ENCODE results near the gene IPO4.

The IPO4 gene

DNA sequence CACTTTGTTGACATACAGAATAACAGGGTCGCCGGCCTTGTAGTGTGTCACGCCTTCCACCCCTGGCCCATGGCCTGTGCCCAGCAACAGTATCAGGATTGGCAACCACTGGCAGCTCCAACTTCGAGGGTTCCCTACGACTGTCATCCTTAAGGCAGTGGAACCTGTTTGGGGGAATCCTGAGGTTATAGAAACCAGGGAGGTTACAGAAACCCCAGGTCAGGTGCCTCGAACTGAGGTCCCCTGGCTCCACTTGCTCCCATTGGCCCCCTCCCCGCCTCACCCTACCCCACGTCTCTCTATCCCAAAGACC, 6.2 kb upstream of the IPO4 start:
- TF ChIP-seq, protein P1, sequence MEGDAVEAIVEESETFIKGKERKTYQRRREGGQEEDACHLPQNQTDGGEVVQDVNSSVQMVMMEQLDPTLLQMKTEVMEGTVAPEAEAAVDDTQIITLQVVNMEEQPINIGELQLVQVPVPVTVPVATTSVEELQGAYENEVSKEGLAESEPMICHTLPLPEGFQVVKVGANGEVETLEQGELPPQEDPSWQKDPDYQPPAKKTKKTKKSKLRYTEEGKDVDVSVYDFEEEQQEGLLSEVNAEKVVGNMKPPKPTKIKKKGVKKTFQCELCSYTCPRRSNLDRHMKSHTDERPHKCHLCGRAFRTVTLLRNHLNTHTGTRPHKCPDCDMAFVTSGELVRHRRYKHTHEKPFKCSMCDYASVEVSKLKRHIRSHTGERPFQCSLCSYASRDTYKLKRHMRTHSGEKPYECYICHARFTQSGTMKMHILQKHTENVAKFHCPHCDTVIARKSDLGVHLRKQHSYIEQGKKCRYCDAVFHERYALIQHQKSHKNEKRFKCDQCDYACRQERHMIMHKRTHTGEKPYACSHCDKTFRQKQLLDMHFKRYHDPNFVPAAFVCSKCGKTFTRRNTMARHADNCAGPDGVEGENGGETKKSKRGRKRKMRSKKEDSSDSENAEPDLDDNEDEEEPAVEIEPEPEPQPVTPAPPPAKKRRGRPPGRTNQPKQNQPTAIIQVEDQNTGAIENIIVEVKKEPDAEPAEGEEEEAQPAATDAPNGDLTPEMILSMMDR (IDR thresholded peaks at IDR 0.05): no peak
- no peak for TF ChIP-seq ZFX (IDR thresholded peaks at IDR 0.05; ENCODE audit: borderline replicate concordance)
- peak overlapping the region; percentile 92 for H3K27ac ChIP-seq

DNA sequence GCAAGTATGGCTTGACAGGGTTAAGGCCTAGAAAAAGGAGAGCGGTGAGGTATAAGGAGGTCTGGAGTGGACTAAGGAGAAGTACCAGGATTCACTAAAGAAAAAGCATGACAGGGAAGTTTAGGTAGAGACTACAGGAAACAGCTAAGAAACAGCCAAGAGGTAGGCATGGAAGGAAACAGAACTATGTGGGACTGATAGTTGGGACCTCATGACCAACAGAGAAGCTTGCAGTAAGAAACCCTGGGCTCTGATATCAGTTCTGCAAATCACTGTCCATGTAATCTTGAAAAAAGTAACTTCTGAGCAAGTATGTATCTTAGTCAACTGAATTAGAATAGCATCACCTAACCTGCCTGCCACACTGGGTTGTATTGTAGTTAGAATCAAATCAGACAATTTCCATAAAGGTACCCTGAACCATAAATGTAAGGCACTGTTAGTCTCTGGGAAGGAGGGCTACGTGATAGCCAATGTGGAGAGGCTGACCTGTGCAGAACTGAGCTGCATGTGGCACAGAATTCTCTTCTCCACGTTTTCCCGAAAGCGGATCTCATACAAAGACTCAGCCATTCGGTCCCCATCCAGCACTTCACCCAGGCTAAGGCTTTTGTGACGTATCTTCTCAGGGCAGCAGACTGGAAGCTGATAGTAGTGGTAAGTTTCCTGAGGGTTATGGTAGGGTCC, 5.7 kb upstream of the IPO4 start:
- peak overlapping the region; percentile 92 for H3K27ac ChIP-seq
- TF ChIP-seq ZFX (IDR thresholded peaks at IDR 0.05; ENCODE audit: borderline replicate concordance): no peak
- TF ChIP-seq, protein P1 (IDR thresholded peaks at IDR 0.05): no peak

DNA sequence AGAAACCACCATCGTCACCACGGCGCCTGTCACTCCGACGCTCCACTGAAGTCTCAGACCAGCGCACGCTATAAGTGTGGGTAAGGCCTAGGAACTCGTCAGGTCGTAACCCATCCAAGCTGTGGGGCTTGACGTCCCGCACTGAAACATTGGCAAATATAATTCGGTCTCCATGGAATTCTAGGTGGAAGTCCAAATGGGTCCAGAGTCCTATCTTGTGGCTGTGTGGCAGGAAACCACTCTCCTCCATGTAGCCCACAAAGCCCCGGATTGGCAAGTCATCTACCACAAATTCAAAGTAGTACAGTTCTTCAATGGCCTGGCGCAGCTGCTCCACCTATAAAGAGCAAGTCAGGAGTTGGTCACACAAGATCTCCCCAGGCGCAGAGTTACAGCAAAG, 4.3 kb upstream of the IPO4 start:
- TF ChIP-seq, protein P1 (IDR thresholded peaks at IDR 0.05): no peak
- TF ChIP-seq ZFX (IDR thresholded peaks at IDR 0.05; ENCODE audit: borderline replicate concordance): no peak
- H3K27ac ChIP-seq: no peak overlapping the region

GRCh38 chr14:24190416-24190815, 1.8 kb upstream of the IPO4 start:
- TF ChIP-seq, protein P1 (IDR thresholded peaks at IDR 0.05): no peak
- no peak for TF ChIP-seq ZFX (IDR thresholded peaks at IDR 0.05; ENCODE audit: borderline replicate concordance)
- H3K27ac ChIP-seq: no peak overlapping the region

GRCh38 chr14:24189460-24189859, 844 bp upstream of the IPO4 start:
- TF ChIP-seq, protein P1 (IDR thresholded peaks at IDR 0.05): no peak
- no peak for TF ChIP-seq ZFX (IDR thresholded peaks at IDR 0.05; ENCODE audit: borderline replicate concordance)
- H3K27ac ChIP-seq: peak overlapping the region; percentile 92

- TF ChIP-seq ZFX (IDR thresholded peaks at IDR 0.05; ENCODE audit: borderline replicate concordance): no peak
- TF ChIP-seq, protein P1 (IDR thresholded peaks at IDR 0.05): no peak
- peak overlapping the region; percentile 92 for H3K27ac ChIP-seq
Observed at GRCh38 chr14:24189059-24189375, 401 bp upstream of the IPO4 start.

DNA sequence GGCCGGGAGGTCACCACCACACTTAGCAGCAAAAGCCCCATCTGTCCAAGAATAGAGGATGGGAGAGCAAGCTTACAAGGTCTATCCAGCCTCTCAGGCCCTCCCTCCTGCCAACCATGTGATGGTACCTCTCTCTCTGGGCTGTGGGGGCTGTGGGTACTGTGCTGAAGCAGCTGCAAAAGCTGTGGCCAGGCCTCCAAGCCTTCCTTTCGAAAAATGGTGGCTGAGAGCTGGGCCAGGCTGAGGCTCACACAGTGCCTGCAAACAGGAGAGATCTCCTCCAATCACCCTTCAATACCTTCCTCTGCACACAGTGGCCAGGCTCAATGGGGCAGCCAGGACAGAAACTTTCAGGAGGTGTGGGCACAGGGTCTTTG, 1.1 kb downstream of the IPO4 start:
- TF ChIP-seq, protein P1 (IDR thresholded peaks at IDR 0.05): no peak
- TF ChIP-seq ZFX (IDR thresholded peaks at IDR 0.05; ENCODE audit: borderline replicate concordance): no peak
- peak overlapping the region; percentile 92 for H3K27ac ChIP-seq

Data from 22Rv1 (cell line).